ENCODE results near the gene KRTAP13-2. TPM values are rescaled to one million over a fixed set of nuclear protein-coding genes. Genes with fewer than 3 reads are reported as not detected.

KRTAP13-2 gene
- total and polyA plus RNA-seq, 2 of the 8 experiments (the other 6 are each of a cell fraction or from before 2014, with no cell fraction given) = not detected

- no peaks in the 10 kb centered on the region for H3K36me3 ChIP-seq (ENCODE audit: control insufficient read depth in 2 of 4, insufficient read depth in 4 of 4, low read length in 3 of 4)
- ChIA-PET POLR2A (ENCODE audit: partially characterized antibody) (no interaction called here), CTCF (ENCODE audit: partially characterized antibody) (no interaction called here)
- TF ChIP-seq HDAC2 (IDR thresholded peaks at IDR 0.05; ENCODE audit: borderline replicate concordance in 1 of 2, low read depth in 2 of 2, low read length in 2 of 2) (no peak), RBBP5 (IDR thresholded peaks at IDR 0.05; ENCODE audit: borderline replicate concordance, low read depth, low read length) (no peak), SP1 (IDR thresholded peaks at IDR 0.05; ENCODE audit: low read depth, low read length) (no peak), SIX5 (IDR thresholded peaks at IDR 0.05; ENCODE audit: low read depth, low read length) (no peak), TAF1 (IDR thresholded peaks at IDR 0.05; ENCODE audit: low read depth, low read length) (no peak), BCL11A (IDR thresholded peaks at IDR 0.05; ENCODE audit: low read depth in 2 of 2, low read length in 2 of 2) (no peak), SUZ12 (IDR thresholded peaks at IDR 0.05; ENCODE audit: low read length) (no peak), ZNF274 (IDR thresholded peaks at IDR 0.05; ENCODE audit: borderline replicate concordance, extremely low read depth, low read length) (no peak), POU5F1 (IDR thresholded peaks at IDR 0.05; ENCODE audit: low read depth, low read length) (no peak)
- H3K27ac ChIP-seq (ENCODE audit: low read depth, low read length) = no peak overlapping the region
- no peaks in the 10 kb centered on the region for H3K23me2 ChIP-seq (ENCODE audit: low read depth, low read length)
- H4K91ac ChIP-seq (replicated peaks; ENCODE audit: insufficient read length, low read length) = no peak overlapping the region
- H3K79me1 ChIP-seq (ENCODE audit: low read depth, low read length) = no peaks in the 10 kb centered on the region
- H3K4me1 ChIP-seq (replicated peaks in 1 of 4; ENCODE audit: control insufficient read depth in 3 of 4, insufficient read depth in 4 of 4, low read length in 3 of 4) = no peaks in the 10 kb centered on the region
- no peak overlapping the region for H2AK5ac ChIP-seq (ENCODE audit: low read depth, low read length)
- no peak overlapping the region for H3K4me3 ChIP-seq (ENCODE audit: extremely low read depth in 1 of 4, insufficient read depth in 2 of 4, low read depth in 3 of 4, low read length in 4 of 4)
- H2BK12ac ChIP-seq (ENCODE audit: low read depth, low read length) = no peak overlapping the region
- no peak overlapping the region for H3K56ac ChIP-seq (replicated peaks; ENCODE audit: insufficient read length, low read depth, low read length)
- H3K23ac ChIP-seq (ENCODE audit: insufficient read length) = no peak overlapping the region
- no peak overlapping the region for H3K14ac ChIP-seq (ENCODE audit: insufficient read length)
- H4K20me1 ChIP-seq (replicated peaks in 1 of 2; ENCODE audit: control insufficient read depth in 1 of 2, insufficient read depth in 2 of 2, low read length in 2 of 2) = no peaks in the 10 kb centered on the region
- DNase-seq (ENCODE audit: low read depth in 1 of 2, low spot score in 2 of 2) = no peak
- no peak for FAIRE-seq
- no peak overlapping the region for H2BK15ac ChIP-seq (ENCODE audit: low read length)
- H3K18ac ChIP-seq (ENCODE audit: extremely low read depth, low read length) = no peak overlapping the region
- no peak overlapping the region for H2BK20ac ChIP-seq (ENCODE audit: low read length)
- no peak overlapping the region for H3K4me2 ChIP-seq (ENCODE audit: insufficient read depth in 1 of 2, low read depth in 2 of 2, low read length in 2 of 2)
- H3K9ac ChIP-seq (replicated peaks in 1 of 4; ENCODE audit: extremely low read depth in 1 of 4, low read depth in 3 of 4, low read length in 3 of 4) = no peak overlapping the region
- no peaks in the 10 kb centered on the region for H3K27me3 ChIP-seq (replicated peaks in 1 of 4; ENCODE audit: control insufficient read depth in 3 of 4, extremely low read depth in 1 of 4, insufficient read depth in 3 of 4, low read length in 3 of 4)
- H4K8ac ChIP-seq (ENCODE audit: extremely low read depth, insufficient read depth, low read length) = no peak overlapping the region
- no peak overlapping the region for H3K4ac ChIP-seq (replicated peaks; ENCODE audit: insufficient read length, low read depth, low read length)
- no peak overlapping the region for H2AFZ ChIP-seq (ENCODE audit: low read length)
- no peak overlapping the region for H2BK5ac ChIP-seq (ENCODE audit: low read depth, low read length)
- WGBS, 2 experiments (ENCODE audit: extremely low coverage in 1 of 2, insufficient coverage in 1 of 2, insufficient read length in 1 of 2, insufficient replicate concordance in 2 of 2, low coverage in 1 of 2, low lambda C conversion rate in 2 of 2, missing lambda C conversion rate in 1 of 2) = 100% methylated on average over 1 of the region's 1 CpG; no CpG with 5 or more reads in 1 of the 2 experiments
- no peaks in the 10 kb centered on the region for H3K9me3 ChIP-seq (ENCODE audit: insufficient read depth in 2 of 2, low read depth in 1 of 2, low read length in 1 of 2)
- H3K79me2 ChIP-seq (ENCODE audit: control insufficient read depth in 1 of 2, insufficient read depth in 2 of 2, low read length in 2 of 2) = no peaks in the 10 kb centered on the region
- no peak overlapping the region for H4K5ac ChIP-seq (ENCODE audit: insufficient read length, low read depth, low read length)
- H2BK120ac ChIP-seq (replicated peaks; ENCODE audit: low read depth, low read length) = no peak overlapping the region
These were observed 10.1 kb upstream of the KRTAP13-2 start for GRCh38 chr21:30382201-30382600.

All from H1 (cell line).